NOMO-1 treated with dmso at 0.1 percent for 144 hours (cell line): ENCODE measurements around the gene FBP2.
"Not testable (repeated sequence)": the region's sequence is repeated elsewhere in the genome, so short reads cannot be mapped to it uniquely, and the experiment has no call there.

ENCODE experiments used
- DNase-seq: peaks from one replicate; lab custom pipeline; 2025; ENCODE audit not compliant: unreplicated experiment; lab: John Stamatoyannopoulos, UW

The FBP2 gene

GRCh38 chr9:94606646-94607422 lies 13.2 kb upstream of the FBP2 start:
- no peak for DNase-seq

GRCh38 chr9:94603259-94604160 lies 9.9 kb upstream of the FBP2 start:
- DNase-seq = no peak

- no peak for DNase-seq
These were observed 9.0 kb upstream of the FBP2 start for GRCh38 chr9:94602666-94603065.

GRCh38 chr9:94600715-94601114 lies 7.1 kb upstream of the FBP2 start:
- no peak for DNase-seq

GRCh38 chr9:94600258-94600657 lies 6.6 kb upstream of the FBP2 start:
- DNase-seq = no peak

GRCh38 chr9:94599102-94599501 lies 5.5 kb upstream of the FBP2 start:
- no peak for DNase-seq

GRCh38 chr9:94592683-94593082 lies 941 bp downstream of the FBP2 start:
- DNase-seq = not testable (repeated sequence)

- DNase-seq = no peak
These were observed 1.7 kb downstream of the FBP2 start for GRCh38 chr9:94591876-94592275.

GRCh38 chr9:94591046-94591545 lies 2.5 kb downstream of the FBP2 start:
- DNase-seq = not testable (repeated sequence)

- DNase-seq = no peak
These were observed 4.9 kb downstream of the FBP2 start for GRCh38 chr9:94588681-94589080.

- DNase-seq = no peak
These were observed 6.8 kb downstream of the FBP2 start for GRCh38 chr9:94586814-94587213.

- no peak for DNase-seq
These were observed 7.3 kb downstream of the FBP2 start for GRCh38 chr9:94586316-94586715.

- no peak for DNase-seq
These were observed 9.1 kb downstream of the FBP2 start for GRCh38 chr9:94584555-94584954.

- DNase-seq = no peak
These were observed 11.9 kb downstream of the FBP2 start for GRCh38 chr9:94581728-94582127.

GRCh38 chr9:94577571-94577970 lies 16.1 kb downstream of the FBP2 start:
- DNase-seq = no peak

- DNase-seq = no peak
These were observed 16.6 kb downstream of the FBP2 start for GRCh38 chr9:94577036-94577435.

GRCh38 chr9:94576131-94576530 lies 17.5 kb downstream of the FBP2 start:
- DNase-seq = peak; percentile 30

GRCh38 chr9:94568972-94569712 lies 24.5 kb downstream of the FBP2 start:
- DNase-seq = no peak

GRCh38 chr9:94568250-94568889 lies 25.3 kb downstream of the FBP2 start:
- DNase-seq = no peak

GRCh38 chr9:94567271-94567670 lies 26.4 kb downstream of the FBP2 start:
- no peak for DNase-seq

- no peak for DNase-seq
These were observed 27.1 kb downstream of the FBP2 start for GRCh38 chr9:94566550-94566949.
